PC-3 (cell line): Measurements from ENCODE around the gene KLHL13. TPM values are rescaled to one million over a fixed set of nuclear protein-coding genes. Genes with fewer than 3 reads are reported as not detected.

Source experiments
- ATAC-seq: fragments of 200-7000 bp; cut with Tn5 transposase; 2 replicates; pipeline ENCODE4 v1.9.1; 2020; ENCODE audit warnings: mild to moderate bottlenecking, moderate library complexity
- BruUV-seq: library from RNA; stranded (reverse); fragments of 400-500 nt; replicated peaks from 2 replicates; lab custom pipeline; 2021; lab: Mats Ljungman, UMichigan
- CTCF ChIA-PET: fragments of 300-600 bp; sonication (Branson Sonifier 250); formaldehyde crosslinking; loops from one replicate; lab custom pipeline; 2022; ENCODE audit warnings: antibody characterized with exemption; lab: Charles Lee
- POLR2A ChIA-PET: fragments of 300-600 bp; sonication (Branson Sonifier 250); formaldehyde crosslinking; loops from one replicate; lab custom pipeline; 2022; ENCODE audit warnings: antibody characterized with exemption; ENCODE audit not compliant: unreplicated experiment; lab: Charles Lee
- DNase-seq: peaks from one replicate; pipeline ENCODE4 v3.0.0-alpha.2; 2015
- H2AFZ ChIP-seq: fragments of 300-600 bp; sonication (generic); 2 replicates; pipeline ENCODE4 v1.6.0; 2016; ENCODE audit warnings: antibody characterized with exemption, low read length
- H3F3A ChIP-seq: fragments of 300-600 bp; sonication (generic); one replicate; pipeline ENCODE4 v1.6.0; 2017; ENCODE audit warnings: antibody characterized with exemption, low read length, control low read depth, mild to moderate bottlenecking; ENCODE audit not compliant: unreplicated experiment
- H3K27ac ChIP-seq: fragments of 300-600 bp; sonication (generic); 2 replicates; pipeline ENCODE4 v1.5.1; 2016; ENCODE audit warnings: mild to moderate bottlenecking, low read length
- H3K27me3 ChIP-seq: fragments of 300-600 bp; sonication (generic); 2 replicates; pipeline ENCODE4 v1.6.1; 2016; ENCODE audit warnings: low read length, mixed read lengths
- H3K36me3 ChIP-seq: fragments of 300-600 bp; sonication (generic); 2 replicates; pipeline ENCODE4 v1.6.1; 2016; ENCODE audit warnings: low read depth, mixed run types, low read length, mixed read lengths
- H3K4me1 ChIP-seq: fragments of 300-600 bp; sonication (generic); 2 replicates; pipeline ENCODE4 v1.5.1; 2016; ENCODE audit warnings: low read length; ENCODE audit not compliant: insufficient read depth
- H3K4me2 ChIP-seq: fragments of 300-600 bp; sonication (generic); 2 replicates; pipeline ENCODE4 v1.6.0; 2016; ENCODE audit warnings: low read length
- H3K4me3 ChIP-seq: fragments of 300-600 bp; sonication (generic); 2 replicates; pipeline ENCODE4 v1.5.1; 2016; ENCODE audit warnings: mild to moderate bottlenecking, low read length, mixed read lengths
- H3K79me2 ChIP-seq: fragments of 300-600 bp; sonication (generic); 2 replicates; pipeline ENCODE4 v1.6.1; 2017; ENCODE audit warnings: low read length, mixed read lengths
- H3K9ac ChIP-seq: fragments of 300-600 bp; sonication (generic); 2 replicates; pipeline ENCODE4 v1.6.0; 2016; ENCODE audit warnings: mild to moderate bottlenecking, low read length
- H3K9me2 ChIP-seq: fragments of 300-600 bp; sonication (generic); replicated peaks from 2 replicates; pipeline ENCODE4 v1.6.1; 2016; ENCODE audit warnings: mixed run types, low read length, mixed read lengths
- H3K9me3 ChIP-seq: fragments of 300-600 bp; sonication (generic); 2 replicates; pipeline ENCODE4 v1.6.1; 2016; ENCODE audit warnings: low read length, mixed read lengths
- H4K20me1 ChIP-seq: fragments of 300-600 bp; sonication (generic); 2 replicates; pipeline ENCODE4 v1.6.1; 2016; ENCODE audit warnings: low read length, mixed read lengths
- EZH2 ChIP-seq: fragments of 300-600 bp; sonication (generic); IDR thresholded peaks from one replicate; pipeline ENCODE4 v1.6.1; 2017; ENCODE audit warnings: antibody characterized with exemption, mild to moderate bottlenecking, low read length; ENCODE audit not compliant: unreplicated experiment
- EZH2phosphoT487 ChIP-seq: fragments of 300-600 bp; sonication (generic); IDR thresholded peaks from 2 replicates; pipeline ENCODE4 v1.6.1; 2018; ENCODE audit warnings: mild to moderate bottlenecking, antibody characterized with exemption, low read length, borderline replicate concordance
- intact Hi-C: fragments of 100-400 bp; cut with micrococcal nuclease; formaldehyde crosslinking; loops from 2 replicates; pipeline ENCODE4 v1.9.0; 2023
- total RNA-seq: library from RNA; depleted of rRNA; stranded (reverse); fragments of >200 nt; gene quantifications from 2 replicates; pipeline ENCODE4 v1.2.3, GENCODE V29; 2014
- TF ChIP-seq, protein P1 (sequence below): fragments of 300-600 bp; sonication (generic); conservative IDR thresholded peaks from 2 replicates; pipeline ENCODE4 v1.5.1; 2017; ENCODE audit warnings: antibody characterized with exemption, low read depth, mild to moderate bottlenecking, low read length

KLHL13 gene
- total RNA-seq, 1 experiment from 2014 or later, result 4.0 TPM

DNA sequence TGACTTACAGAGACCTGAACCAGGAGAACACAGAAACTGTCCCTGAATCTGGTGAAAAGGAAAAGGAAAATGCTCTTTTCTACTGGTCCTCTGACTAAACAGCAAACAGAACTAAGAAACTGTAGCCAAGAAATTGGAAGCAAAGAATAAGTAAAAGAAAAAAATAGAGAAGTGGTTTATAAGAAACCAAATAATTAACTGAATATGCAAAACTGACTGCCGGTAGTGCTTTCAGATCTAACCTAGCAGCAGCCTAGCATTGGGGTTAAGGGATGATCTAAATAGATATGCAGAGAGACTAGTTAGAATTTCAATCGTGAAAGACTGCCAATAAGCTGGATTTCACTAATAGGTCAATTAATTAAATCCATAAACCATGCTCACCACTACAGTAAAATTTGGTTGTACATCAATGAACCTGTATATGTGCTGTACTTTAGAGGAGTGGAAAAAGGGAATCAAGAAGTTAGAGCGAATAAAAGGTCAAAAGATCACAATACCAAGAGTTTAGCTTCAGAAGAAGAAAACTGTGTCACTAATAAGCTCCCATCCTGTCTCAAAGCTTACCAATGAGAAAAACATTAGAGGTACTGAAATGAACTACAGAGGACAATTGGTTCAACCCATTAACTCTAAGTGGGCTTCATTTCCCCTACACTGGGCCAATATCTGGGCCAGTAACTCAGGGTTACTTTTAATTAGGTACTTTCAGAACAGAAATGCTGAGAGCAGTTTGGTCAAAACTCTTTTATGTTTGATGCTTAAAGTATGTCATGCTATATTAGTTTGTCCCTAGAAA, 53.6 kb downstream of the KLHL13 start:
- no peak overlapping the region for H3K4me2 ChIP-seq
- no peak for TF ChIP-seq EZH2phosphoT487
- no peak for TF ChIP-seq EZH2
- TF ChIP-seq, protein P1, sequence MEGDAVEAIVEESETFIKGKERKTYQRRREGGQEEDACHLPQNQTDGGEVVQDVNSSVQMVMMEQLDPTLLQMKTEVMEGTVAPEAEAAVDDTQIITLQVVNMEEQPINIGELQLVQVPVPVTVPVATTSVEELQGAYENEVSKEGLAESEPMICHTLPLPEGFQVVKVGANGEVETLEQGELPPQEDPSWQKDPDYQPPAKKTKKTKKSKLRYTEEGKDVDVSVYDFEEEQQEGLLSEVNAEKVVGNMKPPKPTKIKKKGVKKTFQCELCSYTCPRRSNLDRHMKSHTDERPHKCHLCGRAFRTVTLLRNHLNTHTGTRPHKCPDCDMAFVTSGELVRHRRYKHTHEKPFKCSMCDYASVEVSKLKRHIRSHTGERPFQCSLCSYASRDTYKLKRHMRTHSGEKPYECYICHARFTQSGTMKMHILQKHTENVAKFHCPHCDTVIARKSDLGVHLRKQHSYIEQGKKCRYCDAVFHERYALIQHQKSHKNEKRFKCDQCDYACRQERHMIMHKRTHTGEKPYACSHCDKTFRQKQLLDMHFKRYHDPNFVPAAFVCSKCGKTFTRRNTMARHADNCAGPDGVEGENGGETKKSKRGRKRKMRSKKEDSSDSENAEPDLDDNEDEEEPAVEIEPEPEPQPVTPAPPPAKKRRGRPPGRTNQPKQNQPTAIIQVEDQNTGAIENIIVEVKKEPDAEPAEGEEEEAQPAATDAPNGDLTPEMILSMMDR, result no peak
- CTCF ChIA-PET, result no interaction called here
- peaks cover 17% of the 10 kb centered on the region for H3K4me1 ChIP-seq
- no peak overlapping the region for H3K9ac ChIP-seq
- peaks cover 5% of the 10 kb centered on the region for H3F3A ChIP-seq
- H3K27me3 ChIP-seq, result no peaks in the 10 kb centered on the region
- no peak for DNase-seq
- no peak overlapping the region for H3K4me3 ChIP-seq
- H2AFZ ChIP-seq, result no peak overlapping the region
- no peaks in the 10 kb centered on the region for H3K9me2 ChIP-seq
- ATAC-seq, result no peak
- no TSS peak for BruUV-seq
- no peaks in the 10 kb centered on the region for H4K20me1 ChIP-seq
- no peaks in the 10 kb centered on the region for H3K79me2 ChIP-seq
- no peak overlapping the region for H3K27ac ChIP-seq
- POLR2A ChIA-PET, result no interaction called here
- intact Hi-C loops, result no loop called here
- no peaks in the 10 kb centered on the region for H3K36me3 ChIP-seq
- H3K9me3 ChIP-seq, result no peaks in the 10 kb centered on the region

DNA sequence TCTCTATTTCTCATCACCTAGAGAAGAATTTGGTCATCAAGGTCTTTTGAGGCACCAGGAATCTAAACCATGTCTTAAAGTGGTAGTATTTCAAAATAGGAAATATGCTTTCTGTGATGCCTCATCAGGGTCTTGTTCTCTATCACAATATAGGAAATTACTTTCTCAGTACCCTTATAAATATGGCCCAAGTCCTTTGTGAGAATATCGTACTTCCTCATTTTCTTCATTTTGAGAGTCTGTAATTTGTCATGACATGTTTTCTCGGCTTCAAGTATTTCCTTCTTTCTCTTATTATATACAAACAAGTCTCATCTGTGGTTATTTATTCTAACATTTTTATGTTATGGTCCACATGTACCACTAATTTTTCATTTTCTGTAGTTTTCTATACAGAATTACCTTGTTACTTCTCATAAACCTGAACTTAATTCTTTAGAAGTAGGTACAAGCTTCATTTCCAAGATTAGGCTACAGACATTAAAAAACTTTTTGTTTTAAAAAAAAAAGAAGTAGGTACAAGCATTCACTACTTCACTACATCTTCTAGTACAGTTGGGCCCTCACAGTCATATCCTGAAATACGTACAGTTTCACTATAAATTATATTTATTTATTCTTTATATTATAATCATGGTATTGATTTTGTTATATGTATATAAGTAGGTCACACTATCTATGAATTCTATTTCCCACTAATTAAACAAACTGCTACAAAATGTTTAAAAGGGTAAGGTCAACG, 54.4 kb downstream of the KLHL13 start:
- ATAC-seq (no peak), DNase-seq (no peak)
- H3K4me1 ChIP-seq, result peaks cover 12% of the 10 kb centered on the region
- no peak overlapping the region for H3K9ac ChIP-seq
- no peak overlapping the region for H3K4me3 ChIP-seq
- H2AFZ ChIP-seq, result no peak overlapping the region
- H3K9me2 ChIP-seq, result no peaks in the 10 kb centered on the region
- H4K20me1 ChIP-seq, result no peaks in the 10 kb centered on the region
- no peaks in the 10 kb centered on the region for H3K9me3 ChIP-seq
- BruUV-seq, result no TSS peak
- intact Hi-C loops, result no loop called here
- H3F3A ChIP-seq, result peaks cover 5% of the 10 kb centered on the region
- H3K27me3 ChIP-seq, result no peaks in the 10 kb centered on the region
- no peak overlapping the region for H3K4me2 ChIP-seq
- no peaks in the 10 kb centered on the region for H3K79me2 ChIP-seq
- TF ChIP-seq EZH2phosphoT487 (no peak), EZH2 (no peak)
- TF ChIP-seq, protein P1, result no peak
- no peaks in the 10 kb centered on the region for H3K36me3 ChIP-seq
- ChIA-PET CTCF (no interaction called here), POLR2A (no interaction called here)
- no peak overlapping the region for H3K27ac ChIP-seq
